Esophagus muscularis mucosa (tissue), 4 donors: ENCODE data around the gene PACSIN1. TPM values are rescaled to one million over a fixed set of nuclear protein-coding genes. Genes with fewer than 3 reads are reported as not detected.

Experiments
- DNase-seq: peaks from one replicate; pipeline ENCODE4 v3.0.0-alpha.2; 2017; ENCODE audit errors: extremely low spot score
- H3K27ac ChIP-seq, 4 donors: fragments of 200-600 bp; sonication (generic); replicated peaks in 1 of 4; 1 replicate in 3 of 4; 2 replicates in 1 of 4; pipeline ENCODE4 v1.5.1; 2016 to 2019; ENCODE audit warnings: mild to moderate bottlenecking in 1 of 4
- H3K27me3 ChIP-seq, 4 donors: fragments of 200-600 bp; sonication (generic); one replicate each; pipeline versions ENCODE4 v1.5.1 to v1.6.0; 2016 to 2019
- H3K36me3 ChIP-seq, 4 donors: fragments of 200-600 bp; sonication (generic); one replicate each; pipeline ENCODE4 v1.5.1; 2016 to 2019
- H3K4me1 ChIP-seq, 4 donors: fragments of 200-600 bp; sonication (generic); one replicate each; pipeline ENCODE4 v1.5.1; 2016 to 2019
- H3K4me3 ChIP-seq, 4 donors: fragments of 200-600 bp; sonication (generic); 1 replicate in 2 of 4; 2 replicates in 2 of 4; pipeline ENCODE4 v1.5.1; 2016 to 2019; ENCODE audit warnings: mild to moderate bottlenecking in 4 of 4, moderate library complexity in 1 of 4
- H3K9me3 ChIP-seq, 4 donors: fragments of 200-600 bp; sonication (generic); 1 replicate in 3 of 4; 2 replicates in 1 of 4; pipeline ENCODE4 v1.5.1; 2016 to 2019
- CTCF ChIP-seq, 3 experiments: fragments of 200-600 bp in 2 of 3; fragments of 450-650 bp in 1 of 3; sonication (generic) in 2 of 3; IDR thresholded peaks; one replicate each; pipeline ENCODE4 v1.5.1; 2017 to 2019; ENCODE audit warnings: antibody characterized with exemption in 3 of 3, mild to moderate bottlenecking in 2 of 3, moderate library complexity in 1 of 3
- EP300 ChIP-seq: sonication (generic); formaldehyde crosslinking; IDR thresholded peaks from one replicate; pipeline ENCODE4 v1.6.1; 2017; ENCODE audit warnings: antibody characterized with exemption
- POLR2A ChIP-seq: fragments of 450-650 bp; IDR thresholded peaks from one replicate; pipeline ENCODE4 v1.6.1; 2017; ENCODE audit warnings: antibody characterized with exemption, moderate library complexity, mild to moderate bottlenecking, low read depth
- POLR2AphosphoS5 ChIP-seq, 2 donors: sonication (generic); formaldehyde crosslinking; IDR thresholded peaks; one replicate each; pipeline ENCODE4 v1.6.1; 2017; ENCODE audit warnings: antibody characterized with exemption in 2 of 2
- WGBS: methylation state at CpG from one replicate; pipeline ENCODE4 v1.1.5; 2018; 5-methylcytosine and 5-hydroxymethylcytosine counted together
- intact Hi-C: fragments of 100-400 bp; cut with DNase I; formaldehyde crosslinking; loops from one replicate; pipeline ENCODE4 v1.15.1; 2023
- total RNA-seq, 4 donors: library from RNA; depleted of rRNA; stranded (reverse); fragments of >200 nt; gene quantifications; one replicate each; pipeline versions ENCODE4 v1.1.0 to v1.2.1, GENCODE V29; 2016

The PACSIN1 gene
- total RNA-seq, 4 donors from 2014 or later, result 0.42 to 2.3 (median 1.7) TPM

GRCh38 chr6:34524971-34525370 lies 59.1 kb downstream of the PACSIN1 start:
- H3K36me3 ChIP-seq, result no peaks in the 10 kb centered on the region
- no peak for TF ChIP-seq POLR2A
- TF ChIP-seq EP300, result no peak
- TF ChIP-seq POLR2AphosphoS5 (IDR thresholded peaks at IDR 0.05), result no peak
- TF ChIP-seq CTCF (IDR thresholded peaks at IDR 0.05), result no peak
- no peaks in the 10 kb centered on the region for H3K9me3 ChIP-seq
- no peaks in the 10 kb centered on the region for H3K27me3 ChIP-seq
- no peak overlapping the region for H3K27ac ChIP-seq
- DNase-seq, result no peak
- no peak overlapping the region for H3K4me3 ChIP-seq
- 78% methylated on average over 5 of the region's 5 CpGs for WGBS
- intact Hi-C loops, result no loop called here
- H3K4me1 ChIP-seq, result peaks cover 5 to 18% (median 14%) of the 10 kb centered on the region in 4 donors

- Histone ChIP-seq H3K9me3 (no peaks in the 10 kb centered on the region), H3K27ac (no peak overlapping the region), H3K36me3 (no peaks in the 10 kb centered on the region), H3K27me3 (no peaks in the 10 kb centered on the region), H3K4me1 (peaks cover 5 to 18% (median 14%) of the 10 kb centered on the region in 4 donors), H3K4me3 (no peak overlapping the region)
- intact Hi-C loops, result no loop called here
- DNase-seq, result no peak
- 87% methylated on average over 9 of the region's 13 CpGs for WGBS
- TF ChIP-seq EP300, result no peak
- TF ChIP-seq CTCF (IDR thresholded peaks at IDR 0.05), result no peak
- TF ChIP-seq POLR2A, result no peak
- no peak for TF ChIP-seq POLR2AphosphoS5 (IDR thresholded peaks at IDR 0.05)
Measured at GRCh38 chr6:34525431-34526175, 59.7 kb downstream of the PACSIN1 start.

GRCh38 chr6:34526241-34526972 lies 60.5 kb downstream of the PACSIN1 start:
- 35% methylated on average over 14 of the region's 23 CpGs for WGBS

GRCh38 chr6:34526992-34527728 lies 61.3 kb downstream of the PACSIN1 start:
- TF ChIP-seq EP300 (no peak), POLR2AphosphoS5 (IDR thresholded peaks at IDR 0.05) (peak; percentile 28 to 48), CTCF (IDR thresholded peaks at IDR 0.05) (peak; percentile 78 to 89 (median 80)), POLR2A (no peak)
- no peaks in the 10 kb centered on the region for H3K9me3 ChIP-seq
- H3K27ac ChIP-seq, result peak overlapping the region; percentile 63 to 72 (median 69)
- no peaks in the 10 kb centered on the region for H3K36me3 ChIP-seq
- 7% methylated on average over 37 of the region's 53 CpGs for whole genome bisulfite sequencing
- DNase-seq, result peak; percentile 98
- H3K4me3 ChIP-seq, result peak overlapping the region; percentile 36 to 49 (median 42)
- no peaks in the 10 kb centered on the region for H3K27me3 ChIP-seq
- peaks cover 5 to 18% (median 14%) of the 10 kb centered on the region in 4 donors for H3K4me1 ChIP-seq
- intact Hi-C loops, result no loop called here

More at GRCh38 chr6:34526241-34526972, 60.5 kb downstream of the PACSIN1 start:
- TF ChIP-seq POLR2A (no peak), POLR2AphosphoS5 (IDR thresholded peaks at IDR 0.05) (peak in 1 of 2 donors; percentile 1), EP300 (no peak), CTCF (IDR thresholded peaks at IDR 0.05) (no peak)
- intact Hi-C loops, result no loop called here
- DNase-seq, result no peak
- no peaks in the 10 kb centered on the region for H3K9me3 ChIP-seq
- no peaks in the 10 kb centered on the region for H3K36me3 ChIP-seq
- no peaks in the 10 kb centered on the region for H3K27me3 ChIP-seq
- peak overlapping the region; percentile 63 to 72 (median 69) for H3K27ac ChIP-seq
- peaks cover 5 to 18% (median 14%) of the 10 kb centered on the region in 4 donors for H3K4me1 ChIP-seq
- H3K4me3 ChIP-seq, result peak overlapping the region; percentile 36 to 49 (median 42)
